Right lobe of liver (tissue), 4 donors: Measurements from ENCODE around the gene CCDC9.

ENCODE experiments used
- POLR2A ChIP-seq: fragments of 450-650 bp; IDR thresholded peaks from one replicate; pipeline ENCODE4 v1.6.1; 2017; ENCODE audit warnings: antibody characterized with exemption, mild to moderate bottlenecking
- TF ChIP-seq, protein P1 (sequence below), 4 donors: fragments of 200-600 bp in 3 of 4; fragments of 450-650 bp in 1 of 4; IDR thresholded peaks; one replicate each; pipeline versions ENCODE4 v1.5.1 to v1.8.0; 2016 to 2022; ENCODE audit warnings: antibody characterized with exemption in 4 of 4, mild to moderate bottlenecking in 2 of 4
- donor health status: DM: no; HTN: no; CAD: no.
- donor health status: DM: no; HTN: no; CAD: no.
- donor health status: DM: no; HTN: yes; CAD: no.

DNA sequence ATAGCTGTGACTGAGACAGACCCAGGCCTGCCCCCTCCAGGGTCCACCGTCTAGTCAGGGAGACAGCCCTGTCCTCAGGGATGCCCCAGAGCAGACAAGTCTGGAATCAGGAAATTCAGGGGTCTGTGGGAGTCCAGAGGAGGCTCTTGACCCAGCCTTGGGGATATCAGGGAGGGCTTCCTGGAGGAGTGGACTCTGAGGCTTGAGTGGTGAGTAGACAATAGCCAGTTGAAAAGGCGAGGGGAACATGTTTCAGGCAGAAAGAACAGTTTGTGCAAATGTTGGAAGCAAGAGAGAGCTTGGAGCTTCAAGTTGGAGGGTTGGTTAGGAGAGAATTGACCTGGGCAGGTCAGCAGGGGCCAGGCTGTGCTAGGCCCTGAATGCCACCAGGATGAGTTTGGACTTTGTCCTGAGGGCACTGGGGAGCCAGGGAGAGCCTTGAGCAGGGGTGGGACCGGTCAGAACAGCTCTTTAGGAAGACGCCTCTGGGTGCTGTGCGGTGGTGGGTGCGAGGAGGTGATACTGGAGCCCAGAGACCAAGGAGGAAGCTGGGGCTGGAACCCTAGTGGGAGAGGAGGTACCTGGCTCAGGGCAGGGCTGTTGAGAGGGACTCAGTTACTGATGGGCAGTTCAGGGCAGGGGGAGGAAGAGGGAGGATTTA lies 2.7 kb downstream of the CCDC9 start:
- no peak for TF ChIP-seq POLR2A
- TF ChIP-seq, protein P1, sequence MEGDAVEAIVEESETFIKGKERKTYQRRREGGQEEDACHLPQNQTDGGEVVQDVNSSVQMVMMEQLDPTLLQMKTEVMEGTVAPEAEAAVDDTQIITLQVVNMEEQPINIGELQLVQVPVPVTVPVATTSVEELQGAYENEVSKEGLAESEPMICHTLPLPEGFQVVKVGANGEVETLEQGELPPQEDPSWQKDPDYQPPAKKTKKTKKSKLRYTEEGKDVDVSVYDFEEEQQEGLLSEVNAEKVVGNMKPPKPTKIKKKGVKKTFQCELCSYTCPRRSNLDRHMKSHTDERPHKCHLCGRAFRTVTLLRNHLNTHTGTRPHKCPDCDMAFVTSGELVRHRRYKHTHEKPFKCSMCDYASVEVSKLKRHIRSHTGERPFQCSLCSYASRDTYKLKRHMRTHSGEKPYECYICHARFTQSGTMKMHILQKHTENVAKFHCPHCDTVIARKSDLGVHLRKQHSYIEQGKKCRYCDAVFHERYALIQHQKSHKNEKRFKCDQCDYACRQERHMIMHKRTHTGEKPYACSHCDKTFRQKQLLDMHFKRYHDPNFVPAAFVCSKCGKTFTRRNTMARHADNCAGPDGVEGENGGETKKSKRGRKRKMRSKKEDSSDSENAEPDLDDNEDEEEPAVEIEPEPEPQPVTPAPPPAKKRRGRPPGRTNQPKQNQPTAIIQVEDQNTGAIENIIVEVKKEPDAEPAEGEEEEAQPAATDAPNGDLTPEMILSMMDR (IDR thresholded peaks at IDR 0.05), result no peak
